GM12864 (cell line): ENCODE measurements around the gene PRKAG2.

ENCODE experiments used
- DNase-seq: peaks from one replicate; pipeline ENCODE4 v3.0.0-alpha.2; 2011; ENCODE audit warnings: low read depth
- H3K4me3 ChIP-seq: 2 replicates; pipeline ENCODE4 v1.5.1; 2011; ENCODE audit warnings: mild to moderate bottlenecking, low read depth, low read length, control low read depth
- CTCF ChIP-seq: IDR thresholded peaks from 2 replicates; pipeline ENCODE4 v1.5.1; 2011; ENCODE audit warnings: low read depth, mild to moderate bottlenecking, moderate library complexity, low read length, control low read depth, inconsistent platforms; ENCODE audit errors: missing control alignments

Gene PRKAG2

GRCh38 chr7:151758622-151759540 lies 118.0 kb downstream of the PRKAG2 start:
- no peak overlapping the region for H3K4me3 ChIP-seq
- TF ChIP-seq CTCF = no peak
- no peak for DNase-seq

GRCh38 chr7:151757274-151757673 lies 119.6 kb downstream of the PRKAG2 start:
- DNase-seq = no peak
- no peak overlapping the region for H3K4me3 ChIP-seq
- TF ChIP-seq CTCF = no peak

GRCh38 chr7:151756866-151757265 lies 120.0 kb downstream of the PRKAG2 start:
- no peak for DNase-seq
- TF ChIP-seq CTCF = no peak
- no peak overlapping the region for H3K4me3 ChIP-seq

GRCh38 chr7:151756076-151756731 lies 120.7 kb downstream of the PRKAG2 start:
- TF ChIP-seq CTCF = no peak
- no peak for DNase-seq
- no peak overlapping the region for H3K4me3 ChIP-seq

- H3K4me3 ChIP-seq = no peak overlapping the region
- no peak for DNase-seq
- TF ChIP-seq CTCF = no peak
Measured at GRCh38 chr7:151755131-151755801, 121.6 kb downstream of the PRKAG2 start.

GRCh38 chr7:151754688-151755130 lies 122.2 kb downstream of the PRKAG2 start:
- no peak for TF ChIP-seq CTCF
- no peak overlapping the region for H3K4me3 ChIP-seq
- DNase-seq = no peak
